DOHH2 (cell line): ENCODE measurements around the gene MROH2B.

Source experiments
- EZH2phosphoT487 ChIP-seq: fragments of 200-600 bp; sonication (generic); IDR thresholded peaks from 2 replicates; pipeline ENCODE4 v1.6.1; 2017; ENCODE audit warnings: borderline replicate concordance, mild to moderate bottlenecking, antibody characterized with exemption, low read length, moderate library complexity, mixed read lengths
- TF ChIP-seq, protein P1 (sequence below): fragments of 200-600 bp; sonication (generic); IDR thresholded peaks from one replicate; pipeline ENCODE4 v1.5.1; 2014; ENCODE audit warnings: antibody characterized with exemption, mild to moderate bottlenecking, low read depth, low read length; ENCODE audit not compliant: poor library complexity, severe bottlenecking

DNA sequence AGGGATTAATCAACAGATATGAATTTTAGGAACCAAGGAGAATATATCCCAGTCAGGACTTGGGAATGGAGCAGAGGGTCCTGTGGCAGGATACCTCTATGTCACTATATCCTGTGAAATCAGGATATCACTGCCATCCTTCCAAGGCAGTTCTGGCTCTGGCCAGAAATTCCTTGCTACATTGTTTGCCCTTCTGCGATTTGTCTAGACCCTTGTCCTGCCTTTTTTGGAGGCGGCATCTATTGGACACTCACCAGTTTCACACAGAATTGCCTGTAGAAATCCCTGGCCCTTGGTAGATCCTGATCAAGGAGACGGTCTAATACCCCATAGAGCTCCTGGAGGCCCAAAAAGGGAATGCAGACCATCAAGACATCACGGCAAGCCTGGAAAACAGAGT, 71.2 kb downstream of the MROH2B start:
- TF ChIP-seq, protein P1, sequence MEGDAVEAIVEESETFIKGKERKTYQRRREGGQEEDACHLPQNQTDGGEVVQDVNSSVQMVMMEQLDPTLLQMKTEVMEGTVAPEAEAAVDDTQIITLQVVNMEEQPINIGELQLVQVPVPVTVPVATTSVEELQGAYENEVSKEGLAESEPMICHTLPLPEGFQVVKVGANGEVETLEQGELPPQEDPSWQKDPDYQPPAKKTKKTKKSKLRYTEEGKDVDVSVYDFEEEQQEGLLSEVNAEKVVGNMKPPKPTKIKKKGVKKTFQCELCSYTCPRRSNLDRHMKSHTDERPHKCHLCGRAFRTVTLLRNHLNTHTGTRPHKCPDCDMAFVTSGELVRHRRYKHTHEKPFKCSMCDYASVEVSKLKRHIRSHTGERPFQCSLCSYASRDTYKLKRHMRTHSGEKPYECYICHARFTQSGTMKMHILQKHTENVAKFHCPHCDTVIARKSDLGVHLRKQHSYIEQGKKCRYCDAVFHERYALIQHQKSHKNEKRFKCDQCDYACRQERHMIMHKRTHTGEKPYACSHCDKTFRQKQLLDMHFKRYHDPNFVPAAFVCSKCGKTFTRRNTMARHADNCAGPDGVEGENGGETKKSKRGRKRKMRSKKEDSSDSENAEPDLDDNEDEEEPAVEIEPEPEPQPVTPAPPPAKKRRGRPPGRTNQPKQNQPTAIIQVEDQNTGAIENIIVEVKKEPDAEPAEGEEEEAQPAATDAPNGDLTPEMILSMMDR = no peak
- TF ChIP-seq EZH2phosphoT487 = no peak
